ENCODE results near the gene FOXF2. TPM values are rescaled to one million over a fixed set of nuclear protein-coding genes. Genes with fewer than 3 reads are reported as not detected.

FOXF2 gene
- total and polyA plus RNA-seq, 2 experiments from 2014 or later, result not detected

DNA sequence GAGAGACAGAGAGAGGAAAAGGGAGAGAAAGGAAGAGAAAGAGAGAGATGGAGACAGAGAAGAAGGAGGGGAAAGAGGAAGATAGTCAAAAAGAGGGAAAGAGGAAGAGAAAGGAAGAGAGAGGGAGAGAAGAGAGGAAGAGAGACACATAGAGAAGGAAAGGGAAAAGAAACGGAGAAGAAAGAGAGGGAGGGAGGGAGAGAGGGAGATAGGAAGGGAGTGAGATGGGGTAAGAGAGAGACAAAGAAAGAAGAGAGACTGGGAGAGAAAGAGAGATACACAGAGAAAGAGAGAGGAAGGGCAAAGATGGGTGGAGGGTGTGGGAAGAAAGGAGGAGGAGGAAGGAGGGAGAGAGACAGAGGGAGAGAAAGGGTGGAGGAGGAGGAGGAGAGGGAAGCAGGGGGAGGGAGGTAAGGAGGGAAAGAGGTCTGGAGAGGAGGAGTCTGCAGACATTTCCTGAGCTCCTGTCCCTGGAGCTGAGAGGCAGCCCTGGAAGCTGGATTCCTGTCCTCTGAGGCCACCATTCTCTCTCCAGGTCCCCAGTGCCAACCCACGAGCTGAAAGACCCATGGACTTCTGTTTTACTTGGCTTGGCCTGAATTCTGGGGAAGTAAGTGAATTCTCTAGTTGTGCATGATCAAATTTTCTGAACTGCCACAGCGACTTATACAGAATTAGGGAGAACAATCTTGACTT lies 9.9 kb downstream of the FOXF2 start:
- Histone ChIP-seq H4K20me1 (replicated peaks; ENCODE audit: insufficient read depth) (peaks cover 14% of the 10 kb centered on the region), H2AFZ (no peak overlapping the region)

More for the DNA sequence above, 9.9 kb downstream of the FOXF2 start:
- Histone ChIP-seq H3K4me2 (no peak overlapping the region), H3K9me2 (ENCODE audit: insufficient read depth) (0 out of 2 replicates have a peak, but pooled peaks cover 4% of the 10 kb centered on the region), H3K27ac (ENCODE audit: low read depth) (no peak overlapping the region), H3K79me2 (replicated peaks; ENCODE audit: insufficient read depth) (no peaks in the 10 kb centered on the region), H3F3A (replicated peaks; ENCODE audit: low read depth) (no peaks in the 10 kb centered on the region), H3K4me1 (ENCODE audit: insufficient read depth) (peaks cover 14% of the 10 kb centered on the region; the same call in 1 of the 2 replicates), H3K4me3 (no peak overlapping the region), H3K36me3 (ENCODE audit: insufficient read depth) (no peaks in the 10 kb centered on the region), H3K27me3 (ENCODE audit: insufficient read depth) (peaks cover 66% of the 10 kb centered on the region)
- Mint-ChIP-seq H3K36me3 (ENCODE audit: low read depth) (no peaks in the 10 kb centered on the region), H3K27ac (no peak overlapping the region), H3K9me3 (peaks cover 4% of the 10 kb centered on the region; the same call in 1 of the 3 replicates), H3K27me3 (ENCODE audit: insufficient read depth, low read depth, poor library complexity) (peaks cover 56% of the 10 kb centered on the region), H3K4me1 (peaks cover 29% of the 10 kb centered on the region), H3K4me3 (no peak overlapping the region)
- ATAC-seq (no peak), DNase-seq (ENCODE audit: low spot score) (no peak)
- TF ChIP-seq REST (IDR thresholded peaks at IDR 0.05; ENCODE audit: unreplicated experiment) (no peak), STAT1 (IDR thresholded peaks at IDR 0.05; ENCODE audit: unreplicated experiment) (no peak), NANOG (IDR thresholded peaks at IDR 0.05; ENCODE audit: borderline replicate concordance) (no peak), POLR2AphosphoS5 (IDR thresholded peaks at IDR 0.05; ENCODE audit: low read depth) (no peak), EZH2phosphoT487 (IDR thresholded peaks at IDR 0.05; ENCODE audit: unreplicated experiment) (no peak), CREB1 (CRISPR knock-in tag; IDR thresholded peaks at IDR 0.05; ENCODE audit: low read depth) (no peak), ZNF114 (CRISPR knock-in tag; IDR thresholded peaks at IDR 0.05) (no peak), ZNF462 (CRISPR knock-in tag; IDR thresholded peaks at IDR 0.05) (no peak), JUNB (IDR thresholded peaks at IDR 0.05; ENCODE audit: unreplicated experiment) (no peak), ZNF331 (CRISPR knock-in tag; IDR thresholded peaks at IDR 0.05; ENCODE audit: low read depth) (no peak), EZH2 (IDR thresholded peaks at IDR 0.05; ENCODE audit: low read depth, unreplicated experiment) (no peak)
- TF ChIP-seq, protein P1, sequence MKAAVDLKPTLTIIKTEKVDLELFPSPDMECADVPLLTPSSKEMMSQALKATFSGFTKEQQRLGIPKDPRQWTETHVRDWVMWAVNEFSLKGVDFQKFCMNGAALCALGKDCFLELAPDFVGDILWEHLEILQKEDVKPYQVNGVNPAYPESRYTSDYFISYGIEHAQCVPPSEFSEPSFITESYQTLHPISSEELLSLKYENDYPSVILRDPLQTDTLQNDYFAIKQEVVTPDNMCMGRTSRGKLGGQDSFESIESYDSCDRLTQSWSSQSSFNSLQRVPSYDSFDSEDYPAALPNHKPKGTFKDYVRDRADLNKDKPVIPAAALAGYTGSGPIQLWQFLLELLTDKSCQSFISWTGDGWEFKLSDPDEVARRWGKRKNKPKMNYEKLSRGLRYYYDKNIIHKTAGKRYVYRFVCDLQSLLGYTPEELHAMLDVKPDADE (IDR thresholded peaks at IDR 0.05), result no peak
- TF ChIP-seq, protein P2, sequence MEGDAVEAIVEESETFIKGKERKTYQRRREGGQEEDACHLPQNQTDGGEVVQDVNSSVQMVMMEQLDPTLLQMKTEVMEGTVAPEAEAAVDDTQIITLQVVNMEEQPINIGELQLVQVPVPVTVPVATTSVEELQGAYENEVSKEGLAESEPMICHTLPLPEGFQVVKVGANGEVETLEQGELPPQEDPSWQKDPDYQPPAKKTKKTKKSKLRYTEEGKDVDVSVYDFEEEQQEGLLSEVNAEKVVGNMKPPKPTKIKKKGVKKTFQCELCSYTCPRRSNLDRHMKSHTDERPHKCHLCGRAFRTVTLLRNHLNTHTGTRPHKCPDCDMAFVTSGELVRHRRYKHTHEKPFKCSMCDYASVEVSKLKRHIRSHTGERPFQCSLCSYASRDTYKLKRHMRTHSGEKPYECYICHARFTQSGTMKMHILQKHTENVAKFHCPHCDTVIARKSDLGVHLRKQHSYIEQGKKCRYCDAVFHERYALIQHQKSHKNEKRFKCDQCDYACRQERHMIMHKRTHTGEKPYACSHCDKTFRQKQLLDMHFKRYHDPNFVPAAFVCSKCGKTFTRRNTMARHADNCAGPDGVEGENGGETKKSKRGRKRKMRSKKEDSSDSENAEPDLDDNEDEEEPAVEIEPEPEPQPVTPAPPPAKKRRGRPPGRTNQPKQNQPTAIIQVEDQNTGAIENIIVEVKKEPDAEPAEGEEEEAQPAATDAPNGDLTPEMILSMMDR (conservative IDR thresholded peaks at IDR 0.05; ENCODE audit: low read depth in 2 of 2), result no peak

Data from GM23338 (cell line).